Trophoblast cell (in vitro differentiated cells and primary cell): ENCODE data around the gene RNH1.

Experiments
- DNase-seq, 2 donors: peaks; one replicate each; pipeline ENCODE4 v3.0.0-alpha.2; 2016
- H2AFZ ChIP-seq: 2 replicates; pipeline ENCODE4 v1.6.1; 2013; ENCODE audit warnings: low read length, moderate library complexity, mild to moderate bottlenecking; ENCODE audit not compliant: insufficient read depth, poor library complexity
- H2AK5ac ChIP-seq: 2 replicates; pipeline ENCODE4 v1.6.1; 2013; ENCODE audit warnings: mild to moderate bottlenecking, low read length
- H2BK120ac ChIP-seq: 2 replicates; pipeline ENCODE4 v1.6.1; 2013; ENCODE audit warnings: low read length, mild to moderate bottlenecking, moderate library complexity; ENCODE audit not compliant: insufficient read depth, poor library complexity
- H2BK12ac ChIP-seq: 2 replicates; pipeline ENCODE4 v1.6.1; 2013; ENCODE audit warnings: mild to moderate bottlenecking, low read length, moderate library complexity
- H2BK5ac ChIP-seq: 2 replicates; pipeline ENCODE4 v1.6.1; 2013; ENCODE audit warnings: low read length, low read depth, moderate library complexity, mild to moderate bottlenecking; ENCODE audit not compliant: poor library complexity
- H3K14ac ChIP-seq: 2 replicates; pipeline ENCODE4 v1.6.1; 2013; ENCODE audit warnings: mild to moderate bottlenecking, low read length
- H3K18ac ChIP-seq: 2 replicates; pipeline ENCODE4 v1.6.1; 2013; ENCODE audit warnings: mild to moderate bottlenecking, low read length
- H3K23ac ChIP-seq: 2 replicates; pipeline ENCODE4 v1.6.1; 2013; ENCODE audit warnings: low read length
- H3K27ac ChIP-seq: 2 replicates; pipeline ENCODE4 v1.5.1; 2013; ENCODE audit warnings: low read depth, mild to moderate bottlenecking, inconsistent platforms, low read length, moderate library complexity
- H3K27me3 ChIP-seq: 2 replicates; pipeline ENCODE4 v1.6.1; 2013; ENCODE audit warnings: inconsistent platforms, mild to moderate bottlenecking, low read length, moderate library complexity; ENCODE audit not compliant: insufficient read depth
- H3K36me3 ChIP-seq, 2 experiments: 1 replicate in 1 of 2; 2 replicates in 1 of 2; pipeline ENCODE4 v1.6.1; 2013; ENCODE audit warnings: low read length in 2 of 2, mild to moderate bottlenecking in 2 of 2, moderate library complexity in 1 of 2; ENCODE audit not compliant: insufficient read depth in 2 of 2, control insufficient read depth in 1 of 2
- H3K4ac ChIP-seq: 2 replicates; pipeline ENCODE4 v1.6.1; 2013; ENCODE audit warnings: low read depth, mild to moderate bottlenecking, low read length, moderate library complexity
- H3K4me1 ChIP-seq, 2 experiments: 1 replicate in 1 of 2; 2 replicates in 1 of 2; pipeline ENCODE4 v1.6.1; 2013; ENCODE audit warnings: low read length in 2 of 2, mild to moderate bottlenecking in 2 of 2, moderate library complexity in 1 of 2; ENCODE audit not compliant: insufficient read depth in 2 of 2, control insufficient read depth in 1 of 2
- H3K4me2 ChIP-seq: 2 replicates; pipeline ENCODE4 v1.6.1; 2013; ENCODE audit warnings: inconsistent platforms, mild to moderate bottlenecking, low read length, moderate library complexity
- H3K4me3 ChIP-seq: 2 replicates; pipeline ENCODE4 v1.5.1; 2013; ENCODE audit warnings: mild to moderate bottlenecking, low read depth, low read length, inconsistent platforms
- H3K79me1 ChIP-seq: one replicate; pipeline ENCODE4 v1.6.1; 2013; ENCODE audit warnings: low read length
- H3K79me2 ChIP-seq: 2 replicates; pipeline ENCODE4 v1.6.1; 2013; ENCODE audit warnings: low read length, mild to moderate bottlenecking; ENCODE audit not compliant: control insufficient read depth, insufficient read depth, poor library complexity
- H3K9ac ChIP-seq: 2 replicates; pipeline ENCODE4 v1.6.1; 2013; ENCODE audit warnings: mild to moderate bottlenecking, low read length
- H3K9me3 ChIP-seq: 2 replicates; pipeline ENCODE4 v1.6.1; 2013; ENCODE audit warnings: low read depth, mild to moderate bottlenecking, control low read depth, inconsistent platforms, low read length; ENCODE audit not compliant: insufficient read depth
- H4K12ac ChIP-seq: 2 replicates; pipeline ENCODE4 v1.6.1; 2013; ENCODE audit warnings: low read depth, mild to moderate bottlenecking, low read length, moderate library complexity
- H4K8ac ChIP-seq: 2 replicates; pipeline ENCODE4 v1.6.1; 2013; ENCODE audit warnings: low read depth, mild to moderate bottlenecking, low read length, moderate library complexity
- H4K91ac ChIP-seq: one replicate; pipeline ENCODE4 v1.6.1; 2013; ENCODE audit warnings: low read depth, mild to moderate bottlenecking, low read length, moderate library complexity
- WGBS: extraction: QIAGEN DNeasy Blood & Tissue Kit; methylation state at CpG from one replicate; pipeline ENCODE4 v1.1.7; 2013; ENCODE audit warnings: missing lambda C conversion rate; ENCODE audit not compliant: insufficient read length, insufficient coverage; ENCODE audit errors: extremely low coverage; 5-methylcytosine and 5-hydroxymethylcytosine counted together

Gene RNH1

DNA sequence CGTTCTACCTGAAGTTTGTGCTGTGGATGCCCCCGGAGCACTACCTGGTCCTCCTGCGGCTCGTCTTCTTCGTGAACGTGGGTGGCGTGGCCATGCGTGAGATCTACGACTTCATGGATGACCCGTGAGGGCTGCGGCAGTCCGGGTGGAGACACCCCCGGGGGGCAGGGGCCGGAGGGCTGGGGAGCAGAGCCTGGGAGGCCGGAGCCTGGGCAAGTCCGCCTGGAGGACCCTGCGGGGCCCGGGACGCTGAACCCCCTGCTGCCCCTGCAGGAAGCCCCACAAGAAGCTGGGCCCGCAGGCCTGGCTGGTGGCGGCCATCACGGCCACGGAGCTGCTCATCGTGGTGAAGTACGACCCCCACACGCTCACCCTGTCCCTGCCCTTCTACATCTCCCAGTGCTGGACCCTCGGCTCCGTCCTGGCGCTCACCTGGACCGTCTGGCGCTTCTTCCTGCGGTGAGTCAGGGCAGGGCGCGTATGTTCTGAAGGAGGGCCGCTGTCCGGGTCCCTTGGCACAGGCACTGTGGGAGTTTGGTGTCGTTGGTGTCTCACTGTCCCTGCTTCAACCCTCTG, 17.3 kb downstream of the RNH1 start:
- H3K9me3 ChIP-seq, result peaks cover 11% of the 10 kb centered on the region
- no peak overlapping the region for H3K23ac ChIP-seq
- DNase-seq, result no peak
- H3K9ac ChIP-seq, result no peak overlapping the region
- H2AK5ac ChIP-seq, result no peak overlapping the region
- no peaks in the 10 kb centered on the region for H3K27me3 ChIP-seq
- WGBS, result no CpG with 5 or more reads among the region's 37 CpGs
- peaks cover 45 to 51% of the 10 kb centered on the region in 2 experiments for H3K36me3 ChIP-seq
- no peak overlapping the region for H3K18ac ChIP-seq
- H2BK120ac ChIP-seq, result no peak overlapping the region
- H3K79me2 ChIP-seq, result no peaks in the 10 kb centered on the region
- H4K8ac ChIP-seq, result no peak overlapping the region
- no peak overlapping the region for H3K4ac ChIP-seq
- no peak overlapping the region for H2BK12ac ChIP-seq
- no peak overlapping the region for H3K27ac ChIP-seq
- H4K91ac ChIP-seq, result no peak overlapping the region
- H2AFZ ChIP-seq, result no peak overlapping the region
- H3K4me2 ChIP-seq, result no peak overlapping the region
- no peak overlapping the region for H3K14ac ChIP-seq
- no peak overlapping the region for H4K12ac ChIP-seq
- no peak overlapping the region for H3K4me3 ChIP-seq
- H3K79me1 ChIP-seq, result no peaks in the 10 kb centered on the region
- no peak overlapping the region for H2BK5ac ChIP-seq
- no peaks in the 10 kb centered on the region for H3K4me1 ChIP-seq

DNA sequence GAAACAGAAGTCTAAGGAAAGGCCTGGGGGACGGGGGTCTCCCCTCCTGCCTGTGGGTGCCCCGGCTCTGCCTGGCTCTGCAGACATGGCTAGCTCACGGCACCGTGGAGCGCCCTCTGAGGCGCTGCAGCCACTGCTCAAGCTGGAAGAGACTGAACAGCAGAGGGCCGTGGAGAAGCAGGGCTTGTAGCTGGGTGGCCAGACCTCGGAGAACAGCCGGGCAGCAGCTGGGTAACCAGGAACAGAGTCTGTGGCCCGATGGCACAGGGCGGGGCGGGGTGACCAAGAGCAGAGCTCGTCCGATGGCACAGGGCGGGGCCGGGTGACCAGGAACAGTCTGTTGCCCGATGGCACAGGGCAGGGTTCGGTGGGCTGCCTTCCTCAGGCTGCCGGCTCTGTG, 18.1 kb downstream of the RNH1 start:
- H2AK5ac ChIP-seq, result no peak overlapping the region
- H3K79me2 ChIP-seq, result no peaks in the 10 kb centered on the region
- H3K4ac ChIP-seq, result no peak overlapping the region
- H3K9ac ChIP-seq, result no peak overlapping the region
- H4K91ac ChIP-seq, result no peak overlapping the region
- H3K23ac ChIP-seq, result no peak overlapping the region
- no peak overlapping the region for H3K4me3 ChIP-seq
- H3K27me3 ChIP-seq, result no peaks in the 10 kb centered on the region
- no peak overlapping the region for H4K8ac ChIP-seq
- no peak overlapping the region for H2BK120ac ChIP-seq
- H3K27ac ChIP-seq, result no peak overlapping the region
- no peaks in the 10 kb centered on the region for H3K79me1 ChIP-seq
- WGBS, result no CpG with 5 or more reads among the region's 19 CpGs
- H3K18ac ChIP-seq, result no peak overlapping the region
- no peak overlapping the region for H2BK5ac ChIP-seq
- H3K4me2 ChIP-seq, result no peak overlapping the region
- DNase-seq, result no peak
- peaks cover 38 to 44% of the 10 kb centered on the region in 2 experiments for H3K36me3 ChIP-seq
- no peaks in the 10 kb centered on the region for H3K4me1 ChIP-seq
- H2AFZ ChIP-seq, result no peak overlapping the region
- H4K12ac ChIP-seq, result no peak overlapping the region
- no peak overlapping the region for H3K14ac ChIP-seq
- no peak overlapping the region for H2BK12ac ChIP-seq
- peaks cover 16% of the 10 kb centered on the region for H3K9me3 ChIP-seq

DNA sequence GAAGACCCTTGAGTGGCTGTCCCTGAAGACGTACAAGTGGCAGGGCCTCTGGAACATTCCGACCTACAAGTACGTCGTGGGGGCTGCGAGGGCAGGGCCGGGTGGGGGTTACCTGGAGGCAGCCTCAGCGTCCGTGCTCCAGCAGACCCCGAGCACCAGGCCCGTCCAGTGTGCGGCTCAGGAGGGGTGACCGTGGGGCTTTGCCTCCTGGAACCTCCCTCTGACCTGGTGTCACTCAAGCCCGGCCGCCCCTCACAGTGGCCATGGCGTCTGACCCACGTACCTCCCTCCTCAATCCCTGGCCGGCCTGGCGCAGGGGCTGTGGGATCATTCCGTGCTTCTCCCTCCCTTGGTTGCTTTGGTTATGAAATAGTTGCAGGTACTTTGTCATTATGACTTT, 18.5 kb downstream of the RNH1 start:
- no peak overlapping the region for H4K91ac ChIP-seq
- H2AFZ ChIP-seq, result no peak overlapping the region
- no peak overlapping the region for H3K4ac ChIP-seq
- no peak overlapping the region for H3K14ac ChIP-seq
- H3K9ac ChIP-seq, result no peak overlapping the region
- H3K79me1 ChIP-seq, result no peaks in the 10 kb centered on the region
- peaks cover 18% of the 10 kb centered on the region for H3K9me3 ChIP-seq
- no peak overlapping the region for H4K12ac ChIP-seq
- no CpG with 5 or more reads among the region's 19 CpGs for WGBS
- H3K27me3 ChIP-seq, result no peaks in the 10 kb centered on the region
- no peak overlapping the region for H3K23ac ChIP-seq
- H3K79me2 ChIP-seq, result no peaks in the 10 kb centered on the region
- H3K36me3 ChIP-seq, result peaks cover 35 to 43% of the 10 kb centered on the region in 2 experiments
- DNase-seq, result no peak
- H4K8ac ChIP-seq, result no peak overlapping the region
- H2BK120ac ChIP-seq, result no peak overlapping the region
- no peak overlapping the region for H3K4me3 ChIP-seq
- no peak overlapping the region for H2BK5ac ChIP-seq
- no peaks in the 10 kb centered on the region for H3K4me1 ChIP-seq
- no peak overlapping the region for H3K18ac ChIP-seq
- no peak overlapping the region for H2AK5ac ChIP-seq
- no peak overlapping the region for H3K27ac ChIP-seq
- no peak overlapping the region for H3K4me2 ChIP-seq
- H2BK12ac ChIP-seq, result no peak overlapping the region

DNA sequence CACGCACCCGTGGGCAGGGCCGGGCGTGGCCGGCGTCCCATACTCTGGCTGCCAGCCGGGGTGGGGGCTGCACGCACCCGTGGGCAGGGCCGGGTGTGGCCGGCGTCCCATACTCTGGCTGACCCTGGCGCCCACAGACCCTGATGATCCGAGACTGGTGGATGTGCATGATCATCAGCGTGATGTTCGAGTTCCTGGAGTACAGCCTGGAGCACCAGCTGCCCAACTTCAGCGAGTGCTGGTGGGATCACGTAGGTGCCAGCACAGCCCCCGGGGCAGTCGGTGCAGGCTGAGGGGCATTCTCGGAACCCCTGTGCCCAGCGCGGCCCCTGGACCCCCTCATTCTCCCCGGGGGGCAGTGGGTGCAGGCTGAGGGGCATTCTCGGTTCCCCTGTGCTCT, 19.0 kb downstream of the RNH1 start:
- H3K79me1 ChIP-seq, result no peaks in the 10 kb centered on the region
- WGBS, result no CpG with 5 or more reads among the region's 25 CpGs
- H2BK120ac ChIP-seq, result no peak overlapping the region
- no peak overlapping the region for H3K14ac ChIP-seq
- no peak for DNase-seq
- H2AFZ ChIP-seq, result no peak overlapping the region
- no peak overlapping the region for H3K18ac ChIP-seq
- no peak overlapping the region for H3K4me2 ChIP-seq
- H3K4me1 ChIP-seq, result no peaks in the 10 kb centered on the region
- no peaks in the 10 kb centered on the region for H3K27me3 ChIP-seq
- no peak overlapping the region for H2BK5ac ChIP-seq
- no peak overlapping the region for H3K4me3 ChIP-seq
- no peak overlapping the region for H4K12ac ChIP-seq
- no peaks in the 10 kb centered on the region for H3K79me2 ChIP-seq
- no peak overlapping the region for H3K4ac ChIP-seq
- H3K27ac ChIP-seq, result no peak overlapping the region
- H3K23ac ChIP-seq, result no peak overlapping the region
- H3K9ac ChIP-seq, result no peak overlapping the region
- H4K8ac ChIP-seq, result no peak overlapping the region
- no peak overlapping the region for H2AK5ac ChIP-seq
- H3K36me3 ChIP-seq, result peaks cover 34 to 41% of the 10 kb centered on the region in 2 experiments
- H3K9me3 ChIP-seq, result peaks cover 18% of the 10 kb centered on the region
- H4K91ac ChIP-seq, result no peak overlapping the region
- H2BK12ac ChIP-seq, result no peak overlapping the region
